Activated naive CD8-positive, alpha-beta T cell treated with anti-CD3 and anti-CD28 coated beads for 36 hours (primary cell): ENCODE measurements around the gene PRKN. TPM values are rescaled to one million over a fixed set of nuclear protein-coding genes. Genes with fewer than 3 reads are reported as not detected.

ENCODE experiments used
- DNase-seq: peaks from one replicate; pipeline ENCODE4 v3.0.0; 2021
- H3K27ac Mint-ChIP-seq: one replicate; pipeline ENCODE4 v1.8.0; 2022; ENCODE audit warnings: mild to moderate bottlenecking, moderate library complexity, mixed read lengths
- H3K27me3 Mint-ChIP-seq: one replicate; pipeline ENCODE4 v1.8.0; 2022; ENCODE audit warnings: mild to moderate bottlenecking, mixed read lengths
- H3K36me3 Mint-ChIP-seq: one replicate; pipeline ENCODE4 v1.8.0; 2021; ENCODE audit warnings: mild to moderate bottlenecking, mixed read lengths
- H3K4me1 Mint-ChIP-seq: one replicate; pipeline ENCODE4 v1.8.0; 2021; ENCODE audit warnings: mixed read lengths
- H3K4me3 Mint-ChIP-seq: one replicate; pipeline ENCODE4 v1.8.0; 2022; ENCODE audit warnings: mild to moderate bottlenecking, moderate library complexity, mixed read lengths
- H3K9me3 Mint-ChIP-seq: one replicate; pipeline ENCODE4 v1.8.0; 2022; ENCODE audit warnings: mixed read lengths
- total RNA-seq, 2 experiments: library from RNA; stranded (reverse); gene quantifications; one replicate each; pipeline ENCODE4 v1.2.3, GENCODE V29; 2021

PRKN gene
- total RNA-seq, 2 experiments from 2014 or later = 0.26 to 0.52 TPM

GRCh38 chr6:162369091-162369490 is 358.5 kb downstream of the PRKN start:
- no peak overlapping the region for H3K27ac Mint-ChIP-seq
- no peaks in the 10 kb centered on the region for H3K36me3 Mint-ChIP-seq
- H3K27me3 Mint-ChIP-seq = no peaks in the 10 kb centered on the region
- DNase-seq = no peak
- H3K4me1 Mint-ChIP-seq = no peaks in the 10 kb centered on the region
- H3K4me3 Mint-ChIP-seq = no peak overlapping the region
- H3K9me3 Mint-ChIP-seq = no peaks in the 10 kb centered on the region

GRCh38 chr6:162364488-162364887 is 363.1 kb downstream of the PRKN start:
- no peaks in the 10 kb centered on the region for H3K9me3 Mint-ChIP-seq
- no peaks in the 10 kb centered on the region for H3K36me3 Mint-ChIP-seq
- H3K27ac Mint-ChIP-seq = no peak overlapping the region
- no peaks in the 10 kb centered on the region for H3K4me1 Mint-ChIP-seq
- no peak for DNase-seq
- H3K27me3 Mint-ChIP-seq = no peaks in the 10 kb centered on the region
- H3K4me3 Mint-ChIP-seq = no peak overlapping the region

- H3K27ac Mint-ChIP-seq = no peak overlapping the region
- H3K4me1 Mint-ChIP-seq = no peaks in the 10 kb centered on the region
- no peak overlapping the region for H3K4me3 Mint-ChIP-seq
- no peaks in the 10 kb centered on the region for H3K9me3 Mint-ChIP-seq
- no peaks in the 10 kb centered on the region for H3K27me3 Mint-ChIP-seq
- no peaks in the 10 kb centered on the region for H3K36me3 Mint-ChIP-seq
- DNase-seq = no peak
Observed at GRCh38 chr6:162363757-162364156, 363.8 kb downstream of the PRKN start.

- Mint-ChIP-seq H3K4me3 (no peak overlapping the region), H3K27me3 (no peaks in the 10 kb centered on the region)
Observed at GRCh38 chr6:162360901-162361567, 366.5 kb downstream of the PRKN start.

GRCh38 chr6:162358625-162359024 is 368.9 kb downstream of the PRKN start:
- Mint-ChIP-seq H3K4me3 (no peak overlapping the region), H3K9me3 (no peaks in the 10 kb centered on the region), H3K27ac (no peak overlapping the region), H3K27me3 (no peaks in the 10 kb centered on the region), H3K4me1 (no peaks in the 10 kb centered on the region), H3K36me3 (no peaks in the 10 kb centered on the region)
- DNase-seq = no peak

More at GRCh38 chr6:162360901-162361567, 366.5 kb downstream of the PRKN start:
- no peak for DNase-seq
- Mint-ChIP-seq H3K4me1 (no peaks in the 10 kb centered on the region), H3K27ac (no peak overlapping the region), H3K36me3 (no peaks in the 10 kb centered on the region), H3K9me3 (no peaks in the 10 kb centered on the region)

- Mint-ChIP-seq H3K4me1 (no peaks in the 10 kb centered on the region), H3K27me3 (no peaks in the 10 kb centered on the region), H3K4me3 (no peak overlapping the region)
Observed at GRCh38 chr6:162345051-162345511, 382.5 kb downstream of the PRKN start.

GRCh38 chr6:162344646-162345010 is 382.9 kb downstream of the PRKN start:
- Mint-ChIP-seq H3K36me3 (peaks cover 2% of the 10 kb centered on the region), H3K27ac (no peak overlapping the region), H3K4me1 (no peaks in the 10 kb centered on the region), H3K27me3 (no peaks in the 10 kb centered on the region), H3K9me3 (peaks cover 9% of the 10 kb centered on the region), H3K4me3 (no peak overlapping the region)
- DNase-seq = no peak

More at GRCh38 chr6:162345051-162345511, 382.5 kb downstream of the PRKN start:
- Mint-ChIP-seq H3K27ac (no peak overlapping the region), H3K9me3 (peaks cover 9% of the 10 kb centered on the region), H3K36me3 (peaks cover 2% of the 10 kb centered on the region)
- no peak for DNase-seq

- Mint-ChIP-seq H3K4me3 (no peak overlapping the region), H3K4me1 (no peaks in the 10 kb centered on the region), H3K36me3 (peaks cover 2% of the 10 kb centered on the region), H3K27me3 (no peaks in the 10 kb centered on the region), H3K27ac (no peak overlapping the region), H3K9me3 (peaks cover 9% of the 10 kb centered on the region)
- no peak for DNase-seq
Observed at GRCh38 chr6:162343936-162344645, 383.5 kb downstream of the PRKN start.

GRCh38 chr6:162343198-162343935 is 384.2 kb downstream of the PRKN start:
- no peak for DNase-seq
- H3K9me3 Mint-ChIP-seq = peaks cover 9% of the 10 kb centered on the region
- H3K36me3 Mint-ChIP-seq = peaks cover 2% of the 10 kb centered on the region
- no peaks in the 10 kb centered on the region for H3K4me1 Mint-ChIP-seq
- no peak overlapping the region for H3K4me3 Mint-ChIP-seq
- H3K27ac Mint-ChIP-seq = no peak overlapping the region
- H3K27me3 Mint-ChIP-seq = no peaks in the 10 kb centered on the region

- no peak overlapping the region for H3K4me3 Mint-ChIP-seq
- H3K27me3 Mint-ChIP-seq = no peaks in the 10 kb centered on the region
- H3K4me1 Mint-ChIP-seq = no peaks in the 10 kb centered on the region
- peaks cover 9% of the 10 kb centered on the region for H3K9me3 Mint-ChIP-seq
- no peak overlapping the region for H3K27ac Mint-ChIP-seq
- no peak for DNase-seq
- peaks cover 7% of the 10 kb centered on the region for H3K36me3 Mint-ChIP-seq
Observed at GRCh38 chr6:162337412-162337811, 390.2 kb downstream of the PRKN start.

- Mint-ChIP-seq H3K4me1 (no peaks in the 10 kb centered on the region), H3K9me3 (peaks cover 2% of the 10 kb centered on the region), H3K36me3 (peaks cover 7% of the 10 kb centered on the region), H3K27ac (no peak overlapping the region), H3K27me3 (no peaks in the 10 kb centered on the region), H3K4me3 (no peak overlapping the region)
- DNase-seq = no peak
Observed at GRCh38 chr6:162336359-162336758, 391.2 kb downstream of the PRKN start.

GRCh38 chr6:162332365-162332764 is 395.2 kb downstream of the PRKN start:
- H3K27me3 Mint-ChIP-seq = no peaks in the 10 kb centered on the region
- H3K9me3 Mint-ChIP-seq = peaks cover 3% of the 10 kb centered on the region
- H3K4me3 Mint-ChIP-seq = no peak overlapping the region
- DNase-seq = no peak
- H3K4me1 Mint-ChIP-seq = no peaks in the 10 kb centered on the region
- no peak overlapping the region for H3K27ac Mint-ChIP-seq
- H3K36me3 Mint-ChIP-seq = peaks cover 5% of the 10 kb centered on the region

GRCh38 chr6:162331911-162332310 is 395.7 kb downstream of the PRKN start:
- no peak overlapping the region for H3K27ac Mint-ChIP-seq
- H3K9me3 Mint-ChIP-seq = peaks cover 3% of the 10 kb centered on the region
- no peaks in the 10 kb centered on the region for H3K27me3 Mint-ChIP-seq
- no peak for DNase-seq
- H3K4me3 Mint-ChIP-seq = no peak overlapping the region
- H3K4me1 Mint-ChIP-seq = no peaks in the 10 kb centered on the region
- H3K36me3 Mint-ChIP-seq = peaks cover 5% of the 10 kb centered on the region

- Mint-ChIP-seq H3K27ac (no peak overlapping the region), H3K27me3 (no peaks in the 10 kb centered on the region), H3K4me1 (no peaks in the 10 kb centered on the region), H3K36me3 (peaks cover 8% of the 10 kb centered on the region), H3K4me3 (no peak overlapping the region), H3K9me3 (peaks cover 11% of the 10 kb centered on the region)
- no peak for DNase-seq
Observed at GRCh38 chr6:162325826-162326225, 401.7 kb downstream of the PRKN start.

GRCh38 chr6:162325051-162325450 is 402.5 kb downstream of the PRKN start:
- no peak overlapping the region for H3K4me3 Mint-ChIP-seq
- H3K9me3 Mint-ChIP-seq = peaks cover 10% of the 10 kb centered on the region
- H3K27ac Mint-ChIP-seq = no peak overlapping the region
- peaks cover 8% of the 10 kb centered on the region for H3K36me3 Mint-ChIP-seq
- H3K27me3 Mint-ChIP-seq = no peaks in the 10 kb centered on the region
- no peak for DNase-seq
- H3K4me1 Mint-ChIP-seq = no peaks in the 10 kb centered on the region
